22Rv1 (cell line): ENCODE results near the gene SGK1.

Source experiments
- ZFX ChIP-seq: fragments of 450-650 bp; IDR thresholded peaks from 2 replicates; pipeline ENCODE4 v1.6.1; 2017; ENCODE audit warnings: antibody characterized with exemption, borderline replicate concordance
- TF ChIP-seq, protein P1 (sequence below): fragments of 450-650 bp; IDR thresholded peaks from 2 replicates; pipeline ENCODE4 v1.5.1; 2017; ENCODE audit warnings: mild to moderate bottlenecking

GRCh38 chr6:134172020-134172705 lies 145.7 kb downstream of the SGK1 start:
- TF ChIP-seq, protein P1, sequence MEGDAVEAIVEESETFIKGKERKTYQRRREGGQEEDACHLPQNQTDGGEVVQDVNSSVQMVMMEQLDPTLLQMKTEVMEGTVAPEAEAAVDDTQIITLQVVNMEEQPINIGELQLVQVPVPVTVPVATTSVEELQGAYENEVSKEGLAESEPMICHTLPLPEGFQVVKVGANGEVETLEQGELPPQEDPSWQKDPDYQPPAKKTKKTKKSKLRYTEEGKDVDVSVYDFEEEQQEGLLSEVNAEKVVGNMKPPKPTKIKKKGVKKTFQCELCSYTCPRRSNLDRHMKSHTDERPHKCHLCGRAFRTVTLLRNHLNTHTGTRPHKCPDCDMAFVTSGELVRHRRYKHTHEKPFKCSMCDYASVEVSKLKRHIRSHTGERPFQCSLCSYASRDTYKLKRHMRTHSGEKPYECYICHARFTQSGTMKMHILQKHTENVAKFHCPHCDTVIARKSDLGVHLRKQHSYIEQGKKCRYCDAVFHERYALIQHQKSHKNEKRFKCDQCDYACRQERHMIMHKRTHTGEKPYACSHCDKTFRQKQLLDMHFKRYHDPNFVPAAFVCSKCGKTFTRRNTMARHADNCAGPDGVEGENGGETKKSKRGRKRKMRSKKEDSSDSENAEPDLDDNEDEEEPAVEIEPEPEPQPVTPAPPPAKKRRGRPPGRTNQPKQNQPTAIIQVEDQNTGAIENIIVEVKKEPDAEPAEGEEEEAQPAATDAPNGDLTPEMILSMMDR, result no peak
- no peak for TF ChIP-seq ZFX
